ENCODE data around the gene CASP12.

GRCh38 chr11:104841185-104841584, 57.1 kb downstream of the CASP12 start:
- no peak for TF ChIP-seq POLR2AphosphoS5 (IDR thresholded peaks at IDR 0.05; ENCODE audit: low read depth, low read length)
- no peak for TF ChIP-seq POLR2A (IDR thresholded peaks at IDR 0.05; ENCODE audit: low read depth, low read length)
- TF ChIP-seq TAF1 (IDR thresholded peaks at IDR 0.05; ENCODE audit: borderline replicate concordance, low read depth, low read length) = no peak

Data from GM12892 (cell line).